Neural progenitor cell (in vitro differentiated cells): ENCODE measurements around the gene ENTREP3. TPM values are rescaled to one million over a fixed set of nuclear protein-coding genes. Genes with fewer than 3 reads are reported as not detected.

Experiments used
- DNase-seq: peaks from one replicate; pipeline ENCODE4 v3.0.0-alpha.2; 2016; ENCODE audit warnings: low spot score
- H2AFZ ChIP-seq: fragments of 200-600 bp; sonication (generic); replicated peaks from 2 replicates; pipeline ENCODE4 v1.6.1; 2016; ENCODE audit warnings: antibody characterized with exemption
- H3F3A ChIP-seq: fragments of 200-600 bp; sonication (generic); 2 replicates; pipeline ENCODE4 v1.6.1; 2016; ENCODE audit warnings: antibody characterized with exemption, low read depth
- H3K27ac ChIP-seq: fragments of 200-600 bp; sonication (generic); 2 replicates; pipeline ENCODE4 v1.5.1; 2016; ENCODE audit warnings: mild to moderate bottlenecking
- H3K27me3 ChIP-seq: fragments of 200-600 bp; sonication (generic); 2 replicates; pipeline ENCODE4 v1.6.1; 2016; ENCODE audit warnings: mild to moderate bottlenecking, moderate library complexity
- H3K36me3 ChIP-seq: fragments of 200-600 bp; sonication (generic); 2 replicates; pipeline ENCODE4 v1.5.1; 2016
- H3K4me1 ChIP-seq: fragments of 200-600 bp; sonication (generic); 2 replicates; pipeline ENCODE4 v1.6.1; 2016; ENCODE audit warnings: mixed run types
- H3K4me2 ChIP-seq: fragments of 200-600 bp; sonication (generic); 2 replicates; pipeline ENCODE4 v1.6.1; 2016
- H3K4me3 ChIP-seq: fragments of 200-600 bp; sonication (generic); 2 replicates; pipeline ENCODE4 v1.5.1; 2016
- H3K79me2 ChIP-seq: fragments of 200-600 bp; sonication (generic); 2 replicates; pipeline ENCODE4 v1.6.1; 2016; ENCODE audit warnings: low read depth
- H3K9ac ChIP-seq: fragments of 200-600 bp; sonication (generic); 2 replicates; pipeline ENCODE4 v1.6.1; 2016
- H3K9me3 ChIP-seq: fragments of 200-600 bp; sonication (generic); 2 replicates; pipeline ENCODE4 v1.5.1; 2016; ENCODE audit warnings: low read depth
- H4K20me1 ChIP-seq: fragments of 200-600 bp; sonication (generic); 2 replicates; pipeline ENCODE4 v1.6.1; 2016; ENCODE audit warnings: low read depth
- H3K27ac Mint-ChIP-seq: 3 replicates; pipeline ENCODE4 v1.8.0; 2021; ENCODE audit warnings: mixed read lengths
- H3K27me3 Mint-ChIP-seq: 2 replicates; pipeline ENCODE4 v1.8.0; 2022; ENCODE audit warnings: low read depth, mild to moderate bottlenecking, inconsistent platforms, moderate library complexity, mixed read lengths; ENCODE audit not compliant: insufficient read depth
- H3K36me3 Mint-ChIP-seq: 3 replicates; pipeline ENCODE4 v1.8.0; 2021; ENCODE audit warnings: mixed read lengths
- H3K4me1 Mint-ChIP-seq: 3 replicates; pipeline ENCODE4 v1.8.0; 2021; ENCODE audit warnings: mixed read lengths
- H3K4me3 Mint-ChIP-seq: 3 replicates; pipeline ENCODE4 v1.8.0; 2021; ENCODE audit warnings: mild to moderate bottlenecking, moderate library complexity, mixed read lengths
- H3K9me3 Mint-ChIP-seq: 3 replicates; pipeline ENCODE4 v1.8.0; 2020; ENCODE audit warnings: mixed read lengths
- EZH2 ChIP-seq: fragments of 200-600 bp; sonication (generic); IDR thresholded peaks from 2 replicates; pipeline ENCODE4 v1.6.1; 2017; ENCODE audit warnings: antibody characterized with exemption, mild to moderate bottlenecking, moderate library complexity
- EZH2phosphoT487 ChIP-seq: fragments of 200-600 bp; sonication (generic); IDR thresholded peaks from 2 replicates; pipeline ENCODE4 v1.6.1; 2017; ENCODE audit warnings: antibody characterized with exemption
- total RNA-seq: library from RNA; depleted of rRNA; stranded (reverse); fragments of >200 nt; gene quantifications from 2 replicates; pipeline ENCODE4 v1.2.3, GENCODE V29; 2015; ENCODE audit warnings: low replicate concordance
- TF ChIP-seq, protein P1 (sequence below): fragments of 200-600 bp; sonication (generic); IDR thresholded peaks from 2 replicates; pipeline ENCODE4 v1.5.1; 2017; ENCODE audit warnings: antibody characterized with exemption, mild to moderate bottlenecking

The ENTREP3 gene
- total RNA-seq, 1 donor from 2014 or later = 4.8 TPM

DNA sequence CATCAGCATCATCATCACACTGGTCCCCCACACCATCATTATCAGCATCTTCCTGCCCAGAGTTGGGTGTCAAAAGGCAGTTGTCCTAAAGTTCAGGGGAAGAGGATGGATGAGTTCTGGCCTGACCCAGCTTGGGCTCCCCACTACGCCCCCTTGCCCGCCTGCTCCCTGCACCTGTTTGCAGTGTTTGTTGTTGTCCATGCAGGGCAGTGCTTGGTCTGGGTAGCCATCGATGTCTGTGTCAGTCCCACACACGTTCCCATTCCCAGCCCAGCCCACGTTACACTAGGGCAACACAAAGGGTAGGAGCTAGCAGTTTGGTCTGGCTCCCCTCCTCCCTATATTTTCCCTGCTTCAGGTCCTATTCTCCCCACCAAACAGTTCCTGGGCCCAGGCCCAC, 54.4 kb downstream of the ENTREP3 start:
- DNase-seq = no peak
- no peak overlapping the region for H3K4me2 ChIP-seq
- Mint-ChIP-seq H3K4me3 (peak overlapping the region; percentile 48), H3K27ac (peak overlapping the region; percentile 84), H3K9me3 (peaks cover 2% of the 10 kb centered on the region), H3K27me3 (peaks cover 30% of the 10 kb centered on the region), H3K36me3 (peaks cover 57% of the 10 kb centered on the region), H3K4me1 (peaks cover 55% of the 10 kb centered on the region)
- H3K27ac ChIP-seq = peak overlapping the region; percentile 46
- H3K4me1 ChIP-seq = peaks cover 18% of the 10 kb centered on the region
- TF ChIP-seq, protein P1, sequence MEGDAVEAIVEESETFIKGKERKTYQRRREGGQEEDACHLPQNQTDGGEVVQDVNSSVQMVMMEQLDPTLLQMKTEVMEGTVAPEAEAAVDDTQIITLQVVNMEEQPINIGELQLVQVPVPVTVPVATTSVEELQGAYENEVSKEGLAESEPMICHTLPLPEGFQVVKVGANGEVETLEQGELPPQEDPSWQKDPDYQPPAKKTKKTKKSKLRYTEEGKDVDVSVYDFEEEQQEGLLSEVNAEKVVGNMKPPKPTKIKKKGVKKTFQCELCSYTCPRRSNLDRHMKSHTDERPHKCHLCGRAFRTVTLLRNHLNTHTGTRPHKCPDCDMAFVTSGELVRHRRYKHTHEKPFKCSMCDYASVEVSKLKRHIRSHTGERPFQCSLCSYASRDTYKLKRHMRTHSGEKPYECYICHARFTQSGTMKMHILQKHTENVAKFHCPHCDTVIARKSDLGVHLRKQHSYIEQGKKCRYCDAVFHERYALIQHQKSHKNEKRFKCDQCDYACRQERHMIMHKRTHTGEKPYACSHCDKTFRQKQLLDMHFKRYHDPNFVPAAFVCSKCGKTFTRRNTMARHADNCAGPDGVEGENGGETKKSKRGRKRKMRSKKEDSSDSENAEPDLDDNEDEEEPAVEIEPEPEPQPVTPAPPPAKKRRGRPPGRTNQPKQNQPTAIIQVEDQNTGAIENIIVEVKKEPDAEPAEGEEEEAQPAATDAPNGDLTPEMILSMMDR = no peak
- TF ChIP-seq EZH2 = no peak
- no peak for TF ChIP-seq EZH2phosphoT487
- no peak overlapping the region for H3K9ac ChIP-seq
- no peak overlapping the region for H2AFZ ChIP-seq
- peaks cover 41% of the 10 kb centered on the region for H3K79me2 ChIP-seq
- H4K20me1 ChIP-seq = peaks cover 74% of the 10 kb centered on the region
- H3K36me3 ChIP-seq = no peaks in the 10 kb centered on the region
- no peaks in the 10 kb centered on the region for H3K27me3 ChIP-seq
- no peaks in the 10 kb centered on the region for H3K9me3 ChIP-seq
- H3F3A ChIP-seq = peaks cover 93% of the 10 kb centered on the region
- H3K4me3 ChIP-seq = no peak overlapping the region

DNA sequence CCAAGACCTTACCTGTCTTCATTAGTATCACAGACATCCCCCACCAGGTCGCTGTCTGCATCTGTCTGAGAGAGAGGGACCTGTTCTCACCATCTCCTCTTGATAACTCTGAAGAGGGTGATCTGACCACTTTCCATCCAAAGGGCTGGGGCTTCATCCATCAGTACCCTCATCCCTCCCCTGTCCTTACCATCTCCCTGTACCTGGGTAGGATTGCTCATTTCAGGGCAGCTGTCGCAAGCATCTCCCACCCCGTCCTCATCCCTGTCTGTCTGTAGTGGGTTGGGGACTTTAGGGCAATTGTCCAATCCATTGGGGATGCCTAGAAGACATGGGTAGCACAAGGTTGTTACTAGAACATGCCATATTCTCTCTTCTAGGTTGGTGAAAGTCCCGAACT, 55.5 kb downstream of the ENTREP3 start:
- Histone ChIP-seq H4K20me1 (peaks cover 68% of the 10 kb centered on the region), H3K4me3 (no peak overlapping the region), H2AFZ (no peak overlapping the region), H3K36me3 (no peaks in the 10 kb centered on the region), H3K4me1 (peaks cover 18% of the 10 kb centered on the region), H3K9me3 (no peaks in the 10 kb centered on the region), H3K79me2 (peaks cover 52% of the 10 kb centered on the region), H3K27me3 (no peaks in the 10 kb centered on the region), H3K4me2 (no peak overlapping the region), H3F3A (peaks cover 89% of the 10 kb centered on the region), H3K9ac (no peak overlapping the region), H3K27ac (peak overlapping the region; percentile 78)
- TF ChIP-seq EZH2 (no peak), EZH2phosphoT487 (no peak)
- TF ChIP-seq, protein P1 = no peak
- H3K4me3 Mint-ChIP-seq = peak overlapping the region; percentile 18
- peaks cover 54% of the 10 kb centered on the region for H3K4me1 Mint-ChIP-seq
- H3K36me3 Mint-ChIP-seq = peaks cover 65% of the 10 kb centered on the region
- peaks cover 27% of the 10 kb centered on the region for H3K27me3 Mint-ChIP-seq
- DNase-seq = no peak
- H3K27ac Mint-ChIP-seq = peak overlapping the region; percentile 84
- peaks cover 2% of the 10 kb centered on the region for H3K9me3 Mint-ChIP-seq

DNA sequence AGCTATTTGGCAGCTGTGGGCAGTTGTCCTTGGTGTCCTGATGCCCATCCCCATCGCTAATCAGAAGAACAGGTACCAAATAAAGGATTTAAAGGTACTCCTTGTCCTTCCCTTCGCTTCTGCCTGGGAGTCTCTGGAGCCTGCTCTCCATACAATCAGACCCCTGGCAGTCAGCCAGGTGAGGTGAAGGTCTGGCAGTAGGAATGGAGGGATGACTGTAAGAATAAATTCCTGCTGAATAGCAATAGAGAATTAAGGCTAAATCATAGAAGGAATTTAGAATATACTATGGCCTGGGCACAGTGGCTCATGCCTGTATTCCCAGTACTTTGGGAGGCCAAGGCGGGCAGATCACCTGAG, 56.8 kb downstream of the ENTREP3 start:
- peaks cover 61% of the 10 kb centered on the region for H3K36me3 Mint-ChIP-seq
- H3K4me3 Mint-ChIP-seq = peak overlapping the region; percentile 99
- H3K4me2 ChIP-seq = no peak overlapping the region

More for the DNA sequence above, 56.8 kb downstream of the ENTREP3 start:
- Histone ChIP-seq H3K9me3 (no peaks in the 10 kb centered on the region), H3K9ac (no peak overlapping the region), H3K4me1 (peaks cover 18% of the 10 kb centered on the region), H3K79me2 (peaks cover 52% of the 10 kb centered on the region), H3K4me3 (no peak overlapping the region), H3K36me3 (no peaks in the 10 kb centered on the region), H3K27me3 (no peaks in the 10 kb centered on the region), H3K27ac (no peak overlapping the region), H2AFZ (no peak overlapping the region), H4K20me1 (peaks cover 59% of the 10 kb centered on the region), H3F3A (peaks cover 87% of the 10 kb centered on the region)
- DNase-seq = no peak
- peaks cover 59% of the 10 kb centered on the region for H3K4me1 Mint-ChIP-seq
- peaks cover 2% of the 10 kb centered on the region for H3K9me3 Mint-ChIP-seq
- TF ChIP-seq EZH2 (no peak), EZH2phosphoT487 (no peak)
- TF ChIP-seq, protein P1 = no peak
- peaks cover 32% of the 10 kb centered on the region for H3K27me3 Mint-ChIP-seq
- H3K27ac Mint-ChIP-seq = no peak overlapping the region
